ENCODE measurements around the gene SAMM50.

GRCh38 chr22:44045145-44045544 lies 89.9 kb downstream of the SAMM50 start:
- TF ChIP-seq CTCF (IDR thresholded peaks at IDR 0.05) = no peak
- no peak for TF ChIP-seq POLR2AphosphoS5 (IDR thresholded peaks at IDR 0.05; ENCODE audit: insufficient read depth in 1 of 2, low read depth in 1 of 2)
